HT1080 (cell line): Measurements from ENCODE around the gene GNG14. TPM values are rescaled to one million over a fixed set of nuclear protein-coding genes. Genes with fewer than 3 reads are reported as not detected.
"Not testable (repeated sequence)": the region's sequence is repeated elsewhere in the genome, so short reads cannot be mapped to it uniquely, and the experiment has no call there.

ENCODE experiments used
- DNase-seq: peaks from one replicate; pipeline ENCODE4 v3.0.0-alpha.2; 2015; ENCODE audit warnings: low read depth
- total RNA-seq: library from RNA; depleted of rRNA; stranded (reverse); fragments of >200 nt; shearing (Covaris generic); gene quantifications from 2 replicates; pipeline ENCODE4 v1.2.3, GENCODE V29; 2014

GNG14 gene
- total RNA-seq, 1 experiment from 2014 or later, result not detected

- no peak for DNase-seq
Observed at GRCh38 chr19:12695514-12695913, 7.7 kb downstream of the GNG14 start.

DNA sequence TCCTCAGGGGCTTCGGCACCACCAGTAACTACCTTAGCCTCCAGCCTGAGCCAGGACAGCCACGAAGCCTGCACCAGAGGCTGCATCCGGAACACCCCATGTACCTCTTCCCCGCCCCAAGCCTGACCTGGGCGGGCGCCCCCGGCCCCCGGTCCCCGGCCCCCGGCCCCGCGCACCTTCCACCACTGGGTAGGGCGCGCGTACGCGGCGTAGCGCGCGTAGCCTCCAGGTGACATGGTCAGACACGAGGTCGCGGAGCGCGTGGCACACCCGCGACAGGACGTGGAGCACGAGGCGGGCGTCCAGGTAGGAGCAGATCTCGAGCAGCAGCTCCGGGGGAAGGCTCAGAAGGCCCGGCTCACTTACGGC, 8.2 kb downstream of the GNG14 start:
- no peak for DNase-seq

DNA sequence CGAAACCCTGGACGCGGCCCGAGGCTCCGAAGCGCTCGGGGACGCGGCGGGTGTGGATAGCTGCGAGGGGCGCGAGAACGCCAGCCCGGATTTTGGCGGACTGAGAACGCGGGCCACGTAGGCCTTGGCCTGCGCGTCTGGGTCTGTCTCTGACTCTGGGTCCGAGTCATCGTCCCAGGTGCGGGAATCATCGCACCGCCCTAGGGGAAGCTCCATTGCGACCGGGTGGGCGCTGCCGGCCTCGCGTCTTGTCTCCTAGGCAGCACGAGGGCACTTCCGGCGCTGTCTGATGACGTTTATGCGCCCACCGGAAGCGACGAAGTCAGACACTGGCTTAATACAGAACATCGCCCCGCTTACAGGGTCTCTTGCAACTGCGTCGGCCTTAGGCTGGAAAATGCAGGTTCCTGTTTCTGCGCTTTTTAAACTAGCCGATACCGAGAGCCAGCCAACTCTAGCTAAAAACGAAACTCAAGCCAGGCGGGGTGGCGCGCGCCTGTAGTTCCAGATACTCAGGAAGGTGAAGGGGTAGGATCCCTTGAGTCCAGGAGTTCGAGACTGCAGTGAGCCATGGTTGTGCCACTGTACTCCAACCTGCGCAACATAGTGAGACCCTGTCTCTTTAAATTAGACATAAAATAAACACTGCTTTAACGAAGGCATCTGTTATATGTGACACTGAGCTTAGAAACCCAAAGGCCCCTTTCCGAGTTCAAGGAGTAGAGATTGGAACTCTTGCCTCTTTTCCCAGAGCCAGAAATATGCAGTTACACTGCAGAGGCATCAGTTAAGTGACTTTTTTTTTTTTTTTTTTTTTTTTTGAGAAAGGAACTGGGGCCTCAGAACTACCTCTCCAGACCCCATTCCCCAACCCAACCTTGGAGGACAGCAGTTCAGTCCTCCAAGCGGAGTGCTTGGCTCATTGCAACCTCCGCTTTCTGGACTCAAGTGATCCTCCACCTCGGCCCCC, 8.9 kb downstream of the GNG14 start, which contains the start of gene FBXW9:
FBXW9 (minus strand) TSS at position 266 of the 970 bp plus-strand sequence; CDS start at position 216, 50 bp downstream.
- peak; percentile 88 for DNase-seq

DNA sequence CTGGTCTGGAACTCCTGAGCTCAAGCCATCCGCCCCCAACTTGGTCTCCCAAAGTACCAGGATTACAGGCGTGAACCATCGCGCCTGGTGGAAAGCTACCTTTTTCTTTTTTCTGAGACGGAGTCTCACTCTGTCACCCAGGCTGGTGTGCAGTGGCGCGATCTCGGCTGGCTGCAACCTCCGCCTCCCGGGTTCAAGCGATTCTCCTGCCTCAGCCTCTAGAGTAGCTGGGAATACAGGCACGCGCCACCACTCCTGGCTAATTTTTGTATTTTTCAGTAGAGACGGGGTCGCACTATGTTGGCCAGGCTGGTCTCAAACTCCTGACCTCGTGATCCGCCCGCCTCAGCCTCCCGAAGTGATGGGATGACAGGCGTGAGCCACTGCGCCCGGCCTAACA, 9.6 kb downstream of the GNG14 start:
- DNase-seq, result not testable (repeated sequence)

DNA sequence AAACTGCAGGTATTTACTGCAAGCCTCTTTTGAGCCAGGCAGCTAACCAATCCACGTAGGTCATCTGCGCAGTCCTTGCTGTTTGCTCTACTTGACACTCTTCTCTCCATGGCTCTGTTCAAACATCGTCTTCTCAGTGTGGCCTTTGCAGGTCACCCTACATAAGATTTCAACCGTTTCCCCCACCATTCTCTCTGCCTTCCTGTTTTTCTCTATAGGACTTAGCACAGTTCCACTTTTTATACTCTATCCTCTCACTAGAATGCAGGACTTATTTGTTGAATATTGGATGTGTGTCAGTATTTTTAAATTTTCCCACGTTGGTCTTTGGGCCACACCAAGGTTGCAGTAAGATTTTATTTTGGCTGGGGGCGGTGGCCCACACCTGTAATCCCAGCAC, 10.3 kb downstream of the GNG14 start:
- DNase-seq, result no peak

- DNase-seq, result no peak
Observed at GRCh38 chr19:12701596-12702282, 13.9 kb downstream of the GNG14 start.

DNA sequence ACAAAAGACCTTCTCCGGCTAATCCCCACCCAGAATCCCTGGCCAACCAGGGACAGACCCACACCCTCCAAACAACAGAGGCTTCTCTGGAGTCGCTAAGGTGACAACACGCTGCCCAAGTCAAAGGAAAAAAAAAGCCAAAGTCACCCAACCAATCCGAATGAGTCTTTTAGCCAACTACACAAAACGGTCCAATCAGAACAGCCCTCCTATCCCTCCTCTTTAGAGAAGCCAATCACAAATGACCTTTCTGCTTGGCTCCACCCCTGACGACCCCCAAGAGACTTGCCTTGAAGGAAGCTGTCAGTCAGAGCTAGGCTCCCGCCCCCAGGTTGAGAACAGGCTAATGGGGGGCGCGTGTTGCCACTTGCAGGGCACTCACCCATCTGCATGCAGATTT, 15.2 kb downstream of the GNG14 start:
- DNase-seq, result peak; percentile 38

GRCh38 chr19:12705169-12705568, 17.4 kb downstream of the GNG14 start:
- no peak for DNase-seq

GRCh38 chr19:12705654-12706331, 18.0 kb downstream of the GNG14 start:
- DNase-seq, result no peak

DNA sequence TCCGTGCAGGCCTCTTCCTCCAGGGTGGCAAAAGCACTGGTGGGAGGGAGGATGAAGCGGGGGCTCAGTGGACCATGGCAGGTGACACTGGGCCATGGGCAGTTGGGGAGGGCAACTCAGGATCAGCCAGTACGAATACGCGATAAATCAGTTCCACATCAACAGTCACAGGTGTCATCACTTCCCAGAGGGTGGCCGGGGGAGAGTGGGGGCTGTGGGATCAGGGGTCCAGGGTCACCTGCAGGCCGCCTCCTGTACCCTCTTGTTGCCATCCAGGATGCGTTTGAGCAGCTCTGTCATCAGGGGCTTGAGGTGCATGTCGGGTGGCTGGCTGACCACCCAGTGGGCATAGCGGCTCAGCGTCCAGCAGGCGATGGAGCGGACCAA, 18.5 kb downstream of the GNG14 start:
- DNase-seq, result no peak

DNA sequence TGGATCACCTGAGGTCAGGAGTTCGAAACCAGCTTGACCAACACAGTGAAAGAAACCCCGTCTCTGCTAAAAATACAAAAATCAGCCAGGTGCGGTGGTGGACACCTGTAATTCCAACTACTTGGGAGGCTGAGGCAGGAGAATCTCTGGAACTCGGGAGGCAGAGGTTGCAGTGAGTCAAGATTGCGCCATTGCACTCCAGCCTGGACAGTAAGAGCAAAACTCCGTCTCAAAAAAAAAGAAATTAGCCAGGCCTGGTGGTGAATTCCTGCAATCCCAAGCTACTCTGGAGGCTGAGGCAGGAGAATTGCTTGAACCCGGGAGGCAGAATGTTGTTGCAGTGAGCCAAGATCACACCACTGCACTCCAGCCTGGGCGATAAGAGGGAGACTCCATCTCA, 20.8 kb downstream of the GNG14 start:
- DNase-seq, result no peak

DNA sequence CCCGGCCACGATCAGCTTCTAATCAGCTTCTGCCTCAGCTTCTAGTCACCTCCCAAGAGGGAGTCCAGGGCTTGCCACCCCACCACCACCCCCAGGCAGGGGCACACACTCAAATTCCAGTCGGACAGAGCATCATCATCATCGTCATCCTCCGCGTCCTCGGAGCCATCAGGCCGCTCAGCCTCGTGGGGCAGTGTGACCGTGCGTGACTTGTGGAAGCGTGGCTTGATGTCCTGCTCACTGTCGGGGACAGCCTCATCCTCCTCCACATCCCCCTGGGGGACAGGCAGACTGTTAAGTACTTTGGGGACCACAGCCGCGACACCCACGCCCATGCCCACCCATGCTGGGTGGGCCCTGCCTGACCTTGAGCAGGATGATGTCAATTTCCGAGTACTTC, 23.4 kb downstream of the GNG14 start:
- no peak for DNase-seq

GRCh38 chr19:12712077-12712476, 24.3 kb downstream of the GNG14 start:
- DNase-seq, result not testable (repeated sequence)

GRCh38 chr19:12713304-12713703, 25.5 kb downstream of the GNG14 start:
- DNase-seq, result not testable (repeated sequence)

GRCh38 chr19:12715102-12715501, 27.3 kb downstream of the GNG14 start:
- no peak for DNase-seq

GRCh38 chr19:12715929-12716328, 28.1 kb downstream of the GNG14 start:
- DNase-seq, result no peak

DNA sequence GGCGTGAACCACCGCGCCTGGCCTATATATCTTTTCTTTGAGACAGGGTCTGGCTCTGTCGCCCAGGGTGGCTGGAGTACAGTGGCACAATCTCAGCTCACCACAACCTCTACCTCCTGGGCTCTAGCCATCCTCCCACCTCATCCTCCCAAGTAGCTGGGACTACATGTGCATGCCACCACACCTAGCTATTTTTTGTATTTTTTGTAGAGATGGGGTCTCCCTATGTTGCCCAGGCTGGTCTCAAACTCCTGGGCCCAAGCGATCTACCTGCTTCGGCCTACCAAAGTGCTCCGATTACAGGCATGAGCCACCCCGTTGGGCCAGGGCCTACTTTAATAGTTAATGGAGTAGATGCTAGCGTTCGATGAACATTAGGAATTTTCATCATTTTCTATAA, 32.5 kb downstream of the GNG14 start:
- no peak for DNase-seq

GRCh38 chr19:12720851-12721655, 33.3 kb downstream of the GNG14 start:
- no peak for DNase-seq

- peak; percentile 69 for DNase-seq
Observed at GRCh38 chr19:12721656-12722565, 34.1 kb downstream of the GNG14 start.
